GM12872 (cell line): ENCODE results near the gene AMZ1.

Experiments
- CTCF ChIP-seq: IDR thresholded peaks from 3 replicates; pipeline ENCODE4 v1.5.1; 2011; ENCODE audit warnings: low read depth, mild to moderate bottlenecking, low read length, moderate library complexity; ENCODE audit not compliant: insufficient read depth

The AMZ1 gene

GRCh38 chr7:2692543-2692942 lies 4.5 kb downstream of the AMZ1 start:
- TF ChIP-seq CTCF: no peak

GRCh38 chr7:2698581-2699288 lies 10.7 kb downstream of the AMZ1 start:
- no peak for TF ChIP-seq CTCF

DNA sequence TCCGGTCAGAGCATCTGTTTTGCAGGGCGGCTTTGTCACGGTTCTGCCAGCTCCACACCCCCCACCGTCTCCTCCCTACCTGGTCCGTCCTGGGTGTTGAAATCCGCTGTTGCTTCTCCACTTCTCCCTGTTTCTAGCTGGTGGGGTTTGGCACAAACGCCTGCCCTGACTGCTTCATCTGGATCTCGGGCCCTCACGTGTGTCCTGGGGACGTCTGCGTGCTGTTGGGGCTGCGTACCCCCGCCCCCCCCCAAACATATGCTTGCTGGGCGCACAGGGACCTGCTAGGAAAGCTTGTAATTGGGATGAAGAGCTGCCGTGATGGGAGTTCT lies 11.3 kb downstream of the AMZ1 start:
- TF ChIP-seq CTCF: no peak

DNA sequence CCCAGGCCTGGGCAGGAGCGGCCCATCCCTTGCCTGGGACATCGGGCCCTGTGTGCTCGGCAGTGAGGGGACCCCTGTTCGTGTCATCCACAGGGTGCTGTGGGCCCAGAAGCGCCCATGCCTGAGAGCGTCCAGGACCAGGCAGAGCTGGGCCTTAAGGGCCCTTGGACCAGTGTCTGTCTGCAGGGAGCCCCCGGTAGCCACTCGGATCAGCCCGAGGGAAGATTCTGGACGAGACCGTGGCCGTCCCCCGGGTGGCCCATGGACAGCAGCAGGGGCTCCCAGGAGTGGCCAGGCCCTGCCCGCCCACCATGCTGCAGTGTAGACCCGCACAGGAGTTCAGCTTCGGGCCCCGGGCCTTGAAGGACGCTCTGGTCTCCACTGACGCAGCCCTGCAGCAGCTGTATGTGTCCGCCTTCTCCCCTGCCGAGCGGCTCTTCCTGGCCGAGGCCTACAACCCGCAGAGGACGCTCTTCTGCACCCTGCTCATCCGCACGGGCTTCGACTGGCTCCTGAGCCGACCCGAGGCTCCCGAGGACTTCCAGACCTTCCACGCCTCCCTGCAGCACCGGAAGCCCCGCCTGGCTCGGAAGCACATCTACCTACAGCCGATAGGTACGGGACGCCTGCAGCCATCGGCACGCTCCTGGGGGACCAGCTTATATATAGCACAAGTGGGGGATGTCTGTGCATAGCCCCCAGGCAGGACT lies 12.3 kb downstream of the AMZ1 start:
- TF ChIP-seq CTCF: no peak

GRCh38 chr7:2701424-2701823 lies 13.4 kb downstream of the AMZ1 start:
- TF ChIP-seq CTCF: no peak

DNA sequence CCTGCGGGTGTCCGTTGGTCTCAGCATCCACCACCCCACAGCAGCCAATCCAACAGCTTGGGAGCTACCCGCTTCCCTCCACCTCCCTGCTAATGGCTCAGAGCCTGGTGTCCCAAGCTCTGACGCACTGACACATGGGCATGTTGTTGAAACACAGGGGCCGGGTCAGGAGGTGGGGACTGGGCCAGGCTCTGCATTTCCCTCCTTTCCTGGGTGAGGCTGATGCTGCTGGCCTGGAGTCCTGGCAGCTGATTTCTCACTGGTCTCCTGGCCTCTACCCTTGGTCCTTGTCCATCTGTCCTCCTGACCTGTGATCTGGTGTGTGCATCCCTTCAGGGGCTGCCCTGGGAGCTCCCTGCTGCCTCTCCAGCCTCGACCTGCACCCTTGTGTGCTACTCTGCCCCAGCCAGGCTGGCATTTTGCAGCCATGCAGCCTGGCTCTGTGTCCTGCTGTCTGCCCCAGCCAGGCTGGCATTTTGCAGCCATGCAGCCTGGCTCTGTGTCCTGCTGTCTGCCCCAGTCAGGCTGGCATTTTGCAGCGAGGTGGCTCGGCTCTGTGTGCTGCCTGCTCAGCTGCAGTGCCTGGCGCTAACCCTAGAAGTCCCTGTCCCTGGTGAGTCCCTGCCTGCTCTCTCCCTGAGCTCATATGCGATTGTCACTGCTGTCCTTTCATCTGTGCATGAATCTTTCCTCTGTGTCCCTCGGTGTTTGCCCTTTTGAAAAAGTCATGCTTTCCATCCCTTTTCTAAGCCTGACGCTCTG lies 14.0 kb downstream of the AMZ1 start:
- no peak for TF ChIP-seq CTCF

- no peak for TF ChIP-seq CTCF
Observed at GRCh38 chr7:2702594-2702957, 14.6 kb downstream of the AMZ1 start.
